GM18517 (cell line): ENCODE results near the gene CNTFR.
"Not testable (repeated sequence)": the region's sequence is repeated elsewhere in the genome, so short reads cannot be mapped to it uniquely, and the experiment has no call there.

ENCODE experiments used
- ATAC-seq: cut with Tn5 transposase; IDR thresholded peaks from one replicate; pipeline ENCODE4 v1.9.1; 2021; ENCODE audit warnings: mild to moderate bottlenecking, moderate library complexity; ENCODE audit not compliant: unreplicated experiment

The CNTFR gene

DNA sequence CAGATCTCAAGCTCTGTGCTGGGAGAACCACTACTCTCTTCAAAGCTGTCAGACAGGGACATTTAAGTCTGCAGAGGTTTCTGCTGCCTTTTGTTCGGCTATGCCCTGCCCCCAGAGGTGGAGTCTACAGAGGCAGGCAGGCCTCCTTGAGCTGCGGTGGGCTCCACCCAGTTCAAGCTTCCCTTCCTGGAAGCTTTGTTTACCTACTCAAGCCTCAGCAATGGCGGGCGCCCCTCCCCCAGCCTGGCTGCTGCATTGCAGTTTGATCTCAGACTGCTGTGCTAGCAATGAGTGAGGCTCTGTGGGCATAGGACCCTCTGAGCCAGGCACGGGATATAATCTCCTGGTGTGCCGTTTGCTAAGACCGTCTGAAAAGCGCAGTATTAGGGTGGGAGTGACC lies 57.5 kb downstream of the CNTFR start:
- ATAC-seq, result not testable (repeated sequence)

DNA sequence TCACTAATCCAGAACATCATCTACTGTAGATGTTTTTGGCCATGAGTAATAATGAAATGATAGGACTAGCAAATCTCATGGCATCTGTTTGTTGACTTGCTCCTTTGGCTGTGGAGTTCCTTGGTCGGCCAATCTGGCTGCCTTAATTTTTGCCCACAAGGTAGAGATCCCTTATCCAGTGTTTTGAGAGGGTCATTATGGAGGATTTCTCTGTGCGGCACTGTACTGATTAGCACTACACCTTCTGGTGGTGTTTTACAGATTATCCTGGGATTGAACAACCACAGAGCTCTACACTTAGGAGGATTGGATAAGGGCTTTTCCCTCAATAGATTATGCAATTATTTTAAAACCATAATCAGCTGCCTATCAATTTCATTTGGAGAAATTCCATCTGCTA lies 63.5 kb downstream of the CNTFR start:
- no peak for ATAC-seq

GRCh38 chr9:34524349-34524748 lies 65.2 kb downstream of the CNTFR start:
- ATAC-seq, result no peak

- peak; percentile 77 for ATAC-seq
These were observed 66.3 kb downstream of the CNTFR start, which contains the start of gene ENHO for GRCh38 chr9:34522971-34523797. Gene ENHO (minus strand): TSS chr9:34522990. CDS start chr9:34521695, 1,295 bp downstream.

GRCh38 chr9:34522091-34522887 lies 67.2 kb downstream of the CNTFR start:
- no peak for ATAC-seq

- no peak for ATAC-seq
These were observed 68.0 kb downstream of the CNTFR start for GRCh38 chr9:34521406-34522045.

DNA sequence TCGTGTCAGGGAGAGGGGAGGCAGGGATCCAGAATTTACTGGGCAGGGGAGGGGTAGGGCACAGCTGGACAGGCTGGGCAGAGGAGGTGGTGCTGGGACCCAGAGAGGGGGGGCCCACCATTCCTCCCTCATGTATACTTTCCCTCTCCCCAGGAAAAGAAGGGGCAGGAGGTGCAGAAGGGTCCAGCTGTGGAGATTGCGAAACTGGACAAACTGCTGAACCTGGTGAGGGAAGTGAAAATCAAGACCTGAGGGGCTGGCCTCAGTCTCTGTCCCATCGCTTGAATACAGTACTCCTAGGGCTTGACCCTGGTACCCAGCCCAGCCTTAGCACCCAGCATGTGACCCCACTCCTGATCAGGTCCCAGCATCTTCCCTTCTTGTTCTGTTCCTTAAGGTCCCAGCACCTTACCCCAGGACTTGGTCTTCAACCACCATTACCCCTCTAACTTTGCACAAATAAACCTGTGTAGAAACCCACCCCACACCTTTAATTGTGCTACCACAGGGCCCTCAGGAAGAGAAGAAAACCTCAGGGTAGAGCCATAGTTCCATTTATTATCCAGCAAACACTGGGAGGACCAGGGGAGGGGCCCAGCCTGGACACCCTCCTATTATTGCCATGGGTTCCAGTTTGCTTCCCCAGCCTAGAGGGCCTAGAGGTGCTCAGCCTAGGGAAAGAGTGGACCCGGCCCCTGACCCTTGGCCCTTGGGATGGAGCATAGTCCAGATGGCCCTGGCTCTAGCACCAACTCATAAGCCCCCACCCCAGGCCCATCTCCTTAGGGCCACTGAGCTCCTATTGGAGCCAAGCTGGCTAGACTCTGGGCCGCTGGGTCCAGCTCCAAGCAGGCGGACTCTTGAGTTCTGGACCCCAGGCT lies 68.8 kb downstream of the CNTFR start:
- no peak for ATAC-seq

DNA sequence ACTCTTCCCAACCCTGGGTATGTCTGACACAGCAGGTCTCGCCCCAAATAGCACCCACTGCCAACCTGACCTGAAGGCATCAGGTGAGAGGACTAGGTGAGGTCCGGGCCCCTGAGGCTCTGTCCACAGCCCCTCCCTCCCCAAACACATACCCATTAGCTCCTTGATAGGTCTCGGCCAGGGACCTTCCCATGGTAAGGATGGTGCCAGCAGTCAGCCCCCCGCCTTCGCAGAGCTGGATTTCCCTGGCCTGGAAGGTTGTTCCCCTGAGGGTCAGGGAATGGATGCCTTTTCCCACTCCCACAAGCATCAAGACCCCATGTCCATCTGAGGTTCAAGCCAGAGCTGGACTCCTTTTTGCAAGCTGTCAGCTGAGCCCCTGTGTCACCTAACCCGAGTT lies 69.4 kb downstream of the CNTFR start:
- ATAC-seq, result no peak

- ATAC-seq, result no peak
These were observed 70.1 kb downstream of the CNTFR start for GRCh38 chr9:34519321-34520020.

GRCh38 chr9:34518896-34519295 lies 70.6 kb downstream of the CNTFR start:
- no peak for ATAC-seq

- no peak for ATAC-seq
These were observed 71.4 kb downstream of the CNTFR start for GRCh38 chr9:34518110-34518616.

GRCh38 chr9:34517185-34517584 lies 72.3 kb downstream of the CNTFR start:
- ATAC-seq, result no peak

DNA sequence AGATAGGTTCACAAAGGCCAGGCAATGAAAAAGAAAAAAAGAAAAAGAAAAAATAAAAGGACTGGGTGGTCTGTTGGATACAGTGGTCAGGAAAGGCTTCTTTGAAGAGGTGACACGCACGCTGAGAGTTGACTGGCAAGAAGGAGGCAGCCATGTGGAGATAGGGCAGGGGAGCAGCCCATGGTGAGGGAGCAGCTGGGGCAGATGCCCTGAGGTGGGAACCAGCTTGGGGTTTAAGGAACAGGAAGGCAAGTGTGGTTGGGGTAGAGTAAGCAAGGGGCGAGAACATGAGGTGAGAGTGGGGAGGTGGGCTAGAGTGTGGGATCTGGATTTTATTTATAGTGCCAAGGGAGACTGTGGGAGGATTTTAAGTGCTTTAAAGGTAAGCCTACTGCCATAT lies 73.6 kb downstream of the CNTFR start:
- ATAC-seq, result no peak

DNA sequence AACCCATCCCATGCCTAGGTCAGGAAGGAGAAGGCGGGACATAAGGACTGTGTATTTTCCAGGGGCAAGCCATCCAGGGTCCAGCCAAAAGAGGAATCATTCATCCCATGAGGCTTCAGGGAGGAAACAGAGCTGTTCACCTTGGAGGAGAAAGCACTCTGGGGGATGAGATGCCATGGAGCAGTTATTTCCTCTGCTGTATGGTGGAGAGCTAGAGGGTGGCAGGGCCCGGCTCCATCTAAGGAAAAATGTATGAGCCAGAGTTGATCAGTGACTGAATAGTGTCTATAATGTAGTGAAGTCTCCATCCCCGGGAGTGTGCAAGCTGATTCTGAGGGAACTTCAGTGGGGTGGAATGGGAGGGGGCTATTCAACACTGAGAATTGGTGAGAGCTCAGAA lies 74.7 kb downstream of the CNTFR start:
- ATAC-seq, result no peak

- ATAC-seq, result no peak
These were observed 75.1 kb downstream of the CNTFR start for GRCh38 chr9:34514401-34514800.

GRCh38 chr9:34513567-34514214 lies 75.8 kb downstream of the CNTFR start:
- ATAC-seq, result no peak

DNA sequence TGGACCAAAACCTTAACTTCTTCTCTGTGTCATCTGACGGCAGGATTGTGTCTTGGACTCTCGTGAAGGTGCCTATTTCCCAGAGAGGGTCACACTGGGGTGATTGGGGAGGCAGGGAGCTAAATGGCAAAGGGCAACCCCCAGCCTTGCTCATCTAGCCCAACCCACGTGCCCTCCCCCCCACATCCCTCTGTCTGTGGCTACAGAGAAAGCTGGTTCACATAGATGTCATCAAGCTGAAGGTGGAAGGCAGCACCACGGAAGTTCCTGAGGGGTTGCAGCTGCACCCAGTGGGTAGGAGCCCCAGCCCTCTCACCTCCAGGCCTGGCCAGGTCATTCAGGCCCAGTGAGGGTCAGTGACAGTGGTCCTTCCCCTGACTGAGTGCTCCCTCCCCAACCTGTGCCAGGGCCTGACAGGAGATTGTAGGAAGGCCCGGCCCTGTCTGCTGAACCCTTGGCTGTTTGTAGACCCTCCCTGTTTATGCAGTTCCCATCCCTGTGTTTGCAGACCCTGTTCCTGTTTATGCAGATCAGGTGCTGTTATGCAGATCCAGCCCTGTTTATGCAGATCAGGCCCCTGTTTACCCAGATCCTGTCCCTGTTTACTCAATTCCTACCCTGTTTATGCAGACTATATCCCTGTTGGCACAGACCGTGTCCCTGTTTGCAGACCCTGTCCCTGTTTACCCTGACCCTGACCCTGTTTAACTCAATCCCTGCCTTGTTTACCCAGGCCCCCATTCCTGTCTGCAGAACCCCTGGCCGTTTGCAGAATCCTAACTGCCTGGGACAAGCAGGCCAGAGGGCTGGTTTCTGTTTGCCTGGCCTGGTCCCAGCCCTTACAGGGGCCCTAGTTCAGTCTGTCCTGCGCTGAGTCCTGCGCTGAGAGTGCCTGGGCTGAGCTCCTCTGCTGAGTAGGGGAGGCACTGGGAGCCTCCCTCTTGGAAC lies 77.1 kb downstream of the CNTFR start:
- ATAC-seq, result no peak
